ENCODE data around the gene MCTP1.

DNA sequence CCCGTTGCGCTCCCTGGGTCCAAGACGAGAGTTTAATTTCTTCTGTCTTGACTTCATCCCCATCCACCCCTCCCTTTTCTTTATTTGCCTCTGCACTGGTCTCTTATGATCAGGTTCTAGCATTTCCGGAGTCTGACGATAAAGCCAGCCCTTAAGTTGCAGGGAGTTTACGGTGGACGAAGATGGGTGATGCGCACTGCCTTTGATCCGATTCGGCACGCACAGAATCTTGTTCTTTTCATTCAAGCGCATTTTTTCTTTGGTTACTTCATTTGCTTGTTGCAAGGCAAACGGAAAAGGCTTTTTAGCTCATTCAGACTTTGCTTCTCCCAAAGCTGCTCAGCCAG, 488 bp upstream of the MCTP1 start:
- TF ChIP-seq, protein P1, sequence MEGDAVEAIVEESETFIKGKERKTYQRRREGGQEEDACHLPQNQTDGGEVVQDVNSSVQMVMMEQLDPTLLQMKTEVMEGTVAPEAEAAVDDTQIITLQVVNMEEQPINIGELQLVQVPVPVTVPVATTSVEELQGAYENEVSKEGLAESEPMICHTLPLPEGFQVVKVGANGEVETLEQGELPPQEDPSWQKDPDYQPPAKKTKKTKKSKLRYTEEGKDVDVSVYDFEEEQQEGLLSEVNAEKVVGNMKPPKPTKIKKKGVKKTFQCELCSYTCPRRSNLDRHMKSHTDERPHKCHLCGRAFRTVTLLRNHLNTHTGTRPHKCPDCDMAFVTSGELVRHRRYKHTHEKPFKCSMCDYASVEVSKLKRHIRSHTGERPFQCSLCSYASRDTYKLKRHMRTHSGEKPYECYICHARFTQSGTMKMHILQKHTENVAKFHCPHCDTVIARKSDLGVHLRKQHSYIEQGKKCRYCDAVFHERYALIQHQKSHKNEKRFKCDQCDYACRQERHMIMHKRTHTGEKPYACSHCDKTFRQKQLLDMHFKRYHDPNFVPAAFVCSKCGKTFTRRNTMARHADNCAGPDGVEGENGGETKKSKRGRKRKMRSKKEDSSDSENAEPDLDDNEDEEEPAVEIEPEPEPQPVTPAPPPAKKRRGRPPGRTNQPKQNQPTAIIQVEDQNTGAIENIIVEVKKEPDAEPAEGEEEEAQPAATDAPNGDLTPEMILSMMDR (IDR thresholded peaks at IDR 0.05) = no peak
- TF ChIP-seq POLR2A (IDR thresholded peaks at IDR 0.05) = no peak

Measured in vagina (tissue), 2 donors.